ENCODE data around the gene TEX12. TPM values are rescaled to one million over a fixed set of nuclear protein-coding genes. Genes with fewer than 3 reads are reported as not detected.

The TEX12 gene
- polyA plus RNA-seq, 3 donors from 2014 or later = 0.78 TPM; not detected in 2

GRCh38 chr11:112206071-112206470, 38.9 kb downstream of the TEX12 start:
- H3K27me3 Mint-ChIP-seq (ENCODE audit: low read depth in 3 of 3) = peaks cover 0 to 6% (median 3%) of the 10 kb centered on the region in 3 donors
- DNase-seq = no peak
- no peak overlapping the region for H3K4me3 Mint-ChIP-seq
- H3K4me1 Mint-ChIP-seq = peaks cover 0 to 3% of the 10 kb centered on the region in 2 donors
- peaks cover 0 to 5% (median 0%) of the 10 kb centered on the region in 3 donors for H3K36me3 Mint-ChIP-seq
- H3K27ac Mint-ChIP-seq = no peak overlapping the region
- no peaks in the 10 kb centered on the region for H3K9me3 Mint-ChIP-seq

GRCh38 chr11:112210890-112211289, 43.7 kb downstream of the TEX12 start:
- peaks cover 0 to 14% of the 10 kb centered on the region in 2 donors for H3K4me1 Mint-ChIP-seq
- no peak overlapping the region for H3K27ac Mint-ChIP-seq

DNA sequence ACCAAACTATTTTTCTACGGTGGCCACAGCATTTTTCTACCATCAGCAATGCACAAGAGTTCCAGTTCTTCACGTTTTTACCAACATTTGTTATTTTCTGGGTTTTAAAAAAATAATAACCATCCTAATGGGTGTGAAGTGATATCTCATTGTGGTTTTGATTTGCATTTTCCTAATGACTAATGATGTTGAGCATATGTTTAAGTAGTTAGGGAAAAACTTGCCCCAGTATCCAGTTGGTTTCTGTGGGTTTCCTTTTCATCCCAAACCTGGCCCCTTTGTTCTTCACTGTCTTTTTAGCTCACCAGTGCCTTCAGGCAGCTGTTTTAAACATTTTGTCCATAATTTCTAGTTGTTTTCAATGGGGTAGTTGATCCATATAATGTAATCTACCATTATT, 44.4 kb downstream of the TEX12 start:
- peak in 1 of 3 donors; percentile 4 for DNase-seq
- H3K4me3 Mint-ChIP-seq = peak overlapping the region in 2 of 5 donors; percentile 29 to 67
- H3K4me1 Mint-ChIP-seq = peaks cover 0 to 14% of the 10 kb centered on the region in 2 donors
- H3K27ac Mint-ChIP-seq = peak overlapping the region in 1 of 6 donors; percentile 12
- H3K36me3 Mint-ChIP-seq = no peaks in the 10 kb centered on the region
- peaks cover 0 to 7% (median 0%) of the 10 kb centered on the region in 3 donors for H3K27me3 Mint-ChIP-seq (ENCODE audit: low read depth in 3 of 3)
- no peaks in the 10 kb centered on the region for H3K9me3 Mint-ChIP-seq

More at GRCh38 chr11:112210890-112211289, 43.7 kb downstream of the TEX12 start:
- no peak for DNase-seq
- H3K4me3 Mint-ChIP-seq = no peak overlapping the region
- no peaks in the 10 kb centered on the region for H3K9me3 Mint-ChIP-seq
- peaks cover 0 to 8% (median 0%) of the 10 kb centered on the region in 3 donors for H3K27me3 Mint-ChIP-seq (ENCODE audit: low read depth in 3 of 3)
- H3K36me3 Mint-ChIP-seq = no peaks in the 10 kb centered on the region

DNA sequence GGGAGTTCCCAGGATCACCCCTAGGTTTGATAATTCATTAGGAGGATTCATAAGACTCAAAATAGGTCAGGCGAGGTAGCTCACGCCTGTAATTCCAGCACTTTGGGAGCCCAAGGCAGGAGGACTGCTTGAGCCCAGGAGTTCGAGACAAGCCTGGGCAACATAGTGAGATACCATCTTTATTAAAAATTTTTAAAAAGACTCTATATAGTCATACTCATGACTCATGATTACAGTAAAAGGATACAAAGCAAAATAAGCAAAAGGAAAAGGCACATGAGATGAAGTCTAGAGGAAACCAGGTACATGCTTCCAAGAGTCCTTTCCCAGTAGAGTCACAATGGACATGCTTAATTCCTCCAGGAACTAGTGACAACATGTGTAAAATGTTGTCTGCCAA, 45.1 kb downstream of the TEX12 start:
- Mint-ChIP-seq H3K9me3 (no peaks in the 10 kb centered on the region), H3K36me3 (no peaks in the 10 kb centered on the region), H3K27me3 (ENCODE audit: low read depth in 3 of 3) (peaks cover 0 to 4% (median 0%) of the 10 kb centered on the region in 3 donors), H3K27ac (no peak overlapping the region), H3K4me1 (peaks cover 0 to 14% of the 10 kb centered on the region in 2 donors), H3K4me3 (peak overlapping the region in 1 of 5 donors; percentile 67)
- no peak for DNase-seq

DNA sequence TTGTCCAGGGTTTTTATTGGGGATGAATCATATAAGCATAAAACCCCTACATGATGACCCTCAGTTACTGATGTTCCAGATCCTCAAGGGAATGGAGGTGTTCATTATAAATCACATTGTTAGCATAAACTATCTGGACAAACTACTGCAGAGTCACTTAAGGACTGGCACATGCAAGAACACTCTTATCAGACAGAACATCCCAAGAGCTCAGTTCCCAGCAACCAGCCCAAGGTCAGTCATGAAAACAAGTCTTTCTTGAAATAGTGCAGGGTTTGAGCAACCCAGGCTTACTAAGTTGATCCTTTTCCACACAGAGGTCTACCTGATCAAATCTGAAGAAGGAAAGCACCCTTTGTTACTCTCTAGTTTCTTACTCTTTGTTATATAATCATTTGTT, 45.5 kb downstream of the TEX12 start:
- Mint-ChIP-seq H3K4me3 (no peak overlapping the region), H3K9me3 (no peaks in the 10 kb centered on the region), H3K27ac (no peak overlapping the region), H3K27me3 (ENCODE audit: low read depth in 3 of 3) (peaks cover 0 to 2% (median 0%) of the 10 kb centered on the region in 3 donors), H3K4me1 (peaks cover 0 to 14% of the 10 kb centered on the region in 2 donors), H3K36me3 (no peaks in the 10 kb centered on the region)
- no peak for DNase-seq

- Mint-ChIP-seq H3K27ac (no peak overlapping the region), H3K36me3 (no peaks in the 10 kb centered on the region), H3K4me3 (no peak overlapping the region), H3K9me3 (no peaks in the 10 kb centered on the region), H3K27me3 (ENCODE audit: low read depth in 3 of 3) (peaks cover 0 to 2% (median 0%) of the 10 kb centered on the region in 3 donors), H3K4me1 (peaks cover 0 to 14% of the 10 kb centered on the region in 2 donors)
- DNase-seq = no peak
These were observed 46.6 kb downstream of the TEX12 start for GRCh38 chr11:112213753-112214152.

DNA sequence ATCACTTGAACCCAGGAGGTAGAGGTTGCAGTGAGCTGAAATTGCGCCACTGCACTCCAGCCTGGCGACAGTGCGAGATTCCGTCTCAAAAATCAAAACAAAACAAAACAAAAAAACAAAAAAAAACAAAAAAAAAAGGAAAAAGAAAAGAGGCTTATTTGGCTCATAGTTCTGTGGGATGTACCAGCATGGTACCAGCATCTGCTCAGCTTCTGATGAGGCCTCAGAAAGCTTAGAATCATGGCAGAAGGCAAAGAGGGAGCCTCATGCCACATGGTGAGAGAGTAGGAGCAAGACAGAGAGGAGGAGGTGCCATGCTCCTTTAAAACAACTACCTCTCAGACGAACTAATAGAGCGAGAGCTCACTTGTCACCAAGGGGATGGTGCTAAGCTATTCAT, 48.4 kb downstream of the TEX12 start:
- Mint-ChIP-seq H3K27ac (no peak overlapping the region), H3K9me3 (no peaks in the 10 kb centered on the region), H3K4me3 (no peak overlapping the region)

GRCh38 chr11:112216561-112217105, 49.5 kb downstream of the TEX12 start:
- H3K4me1 Mint-ChIP-seq = peaks cover 2 to 11% of the 10 kb centered on the region in 2 donors
- no peak overlapping the region for H3K4me3 Mint-ChIP-seq
- no peak overlapping the region for H3K27ac Mint-ChIP-seq
- no peak for DNase-seq
- peaks cover 0 to 2% (median 0%) of the 10 kb centered on the region in 3 donors for H3K27me3 Mint-ChIP-seq (ENCODE audit: low read depth in 3 of 3)
- no peaks in the 10 kb centered on the region for H3K9me3 Mint-ChIP-seq
- H3K36me3 Mint-ChIP-seq = no peaks in the 10 kb centered on the region

More for the DNA sequence above, 48.4 kb downstream of the TEX12 start:
- peaks cover 0 to 2% (median 0%) of the 10 kb centered on the region in 3 donors for H3K27me3 Mint-ChIP-seq (ENCODE audit: low read depth in 3 of 3)
- no peak for DNase-seq
- H3K4me1 Mint-ChIP-seq = peaks cover 2 to 19% of the 10 kb centered on the region in 2 donors
- H3K36me3 Mint-ChIP-seq = no peaks in the 10 kb centered on the region

GRCh38 chr11:112219476-112220232, 52.5 kb downstream of the TEX12 start:
- H3K4me1 Mint-ChIP-seq = peaks cover 2 to 5% of the 10 kb centered on the region in 2 donors
- no peaks in the 10 kb centered on the region for H3K9me3 Mint-ChIP-seq
- no peaks in the 10 kb centered on the region for H3K27me3 Mint-ChIP-seq (ENCODE audit: low read depth in 3 of 3)
- no peak overlapping the region for H3K4me3 Mint-ChIP-seq
- DNase-seq = peak; percentile 63 to 73 (median 65)
- H3K27ac Mint-ChIP-seq = peak overlapping the region in 1 of 6 donors; percentile 22
- no peaks in the 10 kb centered on the region for H3K36me3 Mint-ChIP-seq

GRCh38 chr11:112221274-112221835, 54.2 kb downstream of the TEX12 start:
- Mint-ChIP-seq H3K4me1 (peaks cover 5 to 6% of the 10 kb centered on the region in 2 donors), H3K9me3 (no peaks in the 10 kb centered on the region), H3K36me3 (no peaks in the 10 kb centered on the region), H3K27me3 (ENCODE audit: low read depth in 3 of 3) (peaks cover 3% of the 10 kb centered on the region in 3 donors), H3K4me3 (no peak overlapping the region), H3K27ac (no peak overlapping the region)
- DNase-seq = no peak

Other genes with a start within 250 kb of the TEX12 start
- not detected for gene C11orf52, start 248.5 kb upstream of the TEX12 start, polyA plus RNA-seq
- not detected for gene DIXDC1, start 230.0 kb upstream of the TEX12 start, polyA plus RNA-seq
- gene DLAT, start 142.0 kb upstream of the TEX12 start, polyA plus RNA-seq = 10 to 100 TPM; 13.6 to 21.5 (median 20.7) TPM
- not detected for gene PIH1D2, start 93.4 kb upstream of the TEX12 start, polyA plus RNA-seq
- 10 to 100 TPM in 2 of 3 donors, 1 to 10 TPM in 1; 5.9 to 13.7 (median 11.4) TPM for gene NKAPD1, start 93.1 kb upstream of the TEX12 start, polyA plus RNA-seq
- gene TIMM8B, start 80.6 kb upstream of the TEX12 start, polyA plus RNA-seq = 100 to 1,000 TPM in 1 of 3 donors, 10 to 100 TPM in 2; 82.9 to 153 (median 90.7) TPM
- gene SDHD, start 80.5 kb upstream of the TEX12 start, polyA plus RNA-seq = 100 to 1,000 TPM; 158 to 341 (median 192) TPM
- gene IL18, start 3.3 kb upstream of the TEX12 start, polyA plus RNA-seq = 10 to 100 TPM in 2 of 3 donors, 1 to 10 TPM in 1; 6.8 to 20.4 (median 11.2) TPM
- 1 to 10 TPM in 2 of 3 donors, under 1 TPM in 1; 0.41 to 2.7 (median 2.1) TPM for gene BCO2, start 8.1 kb downstream of the TEX12 start, polyA plus RNA-seq
- gene PTS, start 59.1 kb downstream of the TEX12 start, polyA plus RNA-seq = 10 to 100 TPM; 14.5 to 34.1 (median 25.4) TPM
- gene PLET1, start 93.5 kb downstream of the TEX12 start, polyA plus RNA-seq = not detected

All from immature natural killer cell (primary cell).